HepG2 (cell line): Measurements from ENCODE around the gene ARHGEF16. TPM values are rescaled to one million over a fixed set of nuclear protein-coding genes. Genes with fewer than 3 reads are reported as not detected.

Experiments used
- BRD4 ChIP-seq: sonication (generic); formaldehyde crosslinking; IDR thresholded peaks from 2 replicates; pipeline ENCODE4 v1.4.0; 2020; ENCODE audit warnings: missing genetic modification reagents
- CBFB ChIP-seq: sonication (generic); formaldehyde crosslinking; IDR thresholded peaks from 2 replicates; pipeline ENCODE4 v1.4.0; 2020; ENCODE audit warnings: missing genetic modification reagents
- IKZF1 ChIP-seq: fragments of 450-650 bp; IDR thresholded peaks from 2 replicates; pipeline ENCODE4 v1.7.1; 2016
- KLF9 ChIP-seq: IDR thresholded peaks from 2 replicates; pipeline ENCODE4 v1.6.1; 2016; ENCODE audit warnings: low read depth
- RFX1 ChIP-seq: fragments of 450-650 bp; IDR thresholded peaks from 2 replicates; pipeline ENCODE4 v1.6.1; 2017
- SNAPC4 ChIP-seq: sonication (generic); formaldehyde crosslinking; IDR thresholded peaks from 2 replicates; pipeline ENCODE4 v1.4.0; 2020; ENCODE audit warnings: mild to moderate bottlenecking, missing genetic modification reagents
- SOX5 ChIP-seq: IDR thresholded peaks from 2 replicates; pipeline ENCODE4 v1.6.1; 2016; ENCODE audit warnings: borderline replicate concordance
- TBL1XR1 ChIP-seq: fragments of 150-350 bp; IDR thresholded peaks from 2 replicates; pipeline ENCODE4 v1.6.1; 2014; ENCODE audit warnings: borderline replicate concordance, low read length; ENCODE audit not compliant: partially characterized antibody
- ZFP37 ChIP-seq: sonication (generic); formaldehyde crosslinking; IDR thresholded peaks from 2 replicates; pipeline ENCODE4 v1.4.0; 2020; ENCODE audit warnings: missing genetic modification reagents, borderline replicate concordance
- ZNF281 ChIP-seq: sonication (generic); formaldehyde crosslinking; IDR thresholded peaks from 2 replicates; pipeline ENCODE4 v1.4.0; 2020; ENCODE audit warnings: missing genetic modification reagents, borderline replicate concordance
- ZNF614 ChIP-seq: IDR thresholded peaks from 2 replicates; pipeline ENCODE4 v1.6.1; 2018; ENCODE audit warnings: missing biosample characterization, missing genetic modification reagents, inconsistent platforms, borderline replicate concordance
- ZNF703 ChIP-seq: sonication (generic); formaldehyde crosslinking; IDR thresholded peaks from 2 replicates; pipeline ENCODE4 v1.5.1; 2020; ENCODE audit warnings: missing genetic modification reagents, mild to moderate bottlenecking, moderate library complexity, borderline replicate concordance
- ZNF780A ChIP-seq: sonication (generic); formaldehyde crosslinking; IDR thresholded peaks from 2 replicates; pipeline ENCODE4 v1.8.0; 2022; ENCODE audit warnings: mild to moderate bottlenecking, missing genetic modification reagents, moderate library complexity
- polyA plus RNA-seq, 8 experiments: library from polyadenylated mRNA; depleted of rRNA in 3 of 8; stranded (reverse) in 7 of 8; unstranded in 1 of 8; fragments of >200 nt; fragmentation: Illumina TruSeq in 4 of 8; extraction: Trizol in 4 of 8; gene quantifications; 2 replicates each; pipeline versions ENCODE4 v1.2.1 to v1.2.3, GENCODE V29; 2011 to 2016; ENCODE audit warnings: low read depth in 4 of 8, missing spikeins in 1 of 8, mixed read lengths in 1 of 8; ENCODE audit not compliant: insufficient read depth in 1 of 8
- total RNA-seq, 5 experiments: library from RNA; depleted of rRNA; stranded (reverse); fragments of >200 nt; fragmentation: Illumina TruSeq; extraction: Trizol; gene quantifications; 2 replicates each; pipeline ENCODE4 v1.2.3, GENCODE V29; 2016; ENCODE audit warnings: low read depth in 1 of 5
- TF ChIP-seq, protein P1 (sequence below): sonication (generic); formaldehyde crosslinking; IDR thresholded peaks from 2 replicates; pipeline ENCODE4 v1.4.0; 2020; ENCODE audit warnings: mild to moderate bottlenecking, missing genetic modification reagents
- TF ChIP-seq, protein P2 (sequence below): sonication (generic); formaldehyde crosslinking; IDR thresholded peaks from 2 replicates; pipeline ENCODE4 v1.9.0; 2022; ENCODE audit warnings: low read depth, missing genetic modification reagents
- TF ChIP-seq, protein P3 (sequence below): sonication (generic); formaldehyde crosslinking; IDR thresholded peaks from 2 replicates; pipeline ENCODE4 v1.5.0; 2020; ENCODE audit warnings: mild to moderate bottlenecking, missing genetic modification reagents

ARHGEF16 gene
- total and polyA plus RNA-seq, 2 of the 13 experiments (the other 11 are each of a cell fraction or from before 2014, with no cell fraction given) = 20.3 to 39.9 TPM

GRCh38 chr1:3453891-3454810 lies at the start of gene ARHGEF16 (continued):
- TF ChIP-seq, protein P1, sequence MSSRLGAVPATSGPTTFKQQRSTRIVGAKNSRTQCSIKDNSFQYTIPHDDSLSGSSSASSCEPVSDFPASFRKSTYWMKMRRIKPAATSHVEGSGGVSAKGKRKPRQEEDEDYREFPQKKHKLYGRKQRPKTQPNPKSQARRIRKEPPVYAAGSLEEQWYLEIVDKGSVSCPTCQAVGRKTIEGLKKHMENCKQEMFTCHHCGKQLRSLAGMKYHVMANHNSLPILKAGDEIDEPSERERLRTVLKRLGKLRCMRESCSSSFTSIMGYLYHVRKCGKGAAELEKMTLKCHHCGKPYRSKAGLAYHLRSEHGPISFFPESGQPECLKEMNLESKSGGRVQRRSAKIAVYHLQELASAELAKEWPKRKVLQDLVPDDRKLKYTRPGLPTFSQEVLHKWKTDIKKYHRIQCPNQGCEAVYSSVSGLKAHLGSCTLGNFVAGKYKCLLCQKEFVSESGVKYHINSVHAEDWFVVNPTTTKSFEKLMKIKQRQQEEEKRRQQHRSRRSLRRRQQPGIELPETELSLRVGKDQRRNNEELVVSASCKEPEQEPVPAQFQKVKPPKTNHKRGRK (CRISPR knock-in tag) = no peak
- TF ChIP-seq ZNF780A (CRISPR knock-in tag) (no peak), IKZF1 (no peak), ZFP37 (CRISPR knock-in tag) (no peak), ZNF281 (CRISPR knock-in tag) (peak; percentile 73), SOX5 (CRISPR knock-in tag) (no peak; the same call in 1 of the 2 replicates), BRD4 (CRISPR knock-in tag) (no peak; the same call in 1 of the 2 replicates), RFX1 (no peak), KLF9 (CRISPR knock-in tag) (no peak), CBFB (CRISPR knock-in tag) (peak; percentile 38), ZNF703 (CRISPR knock-in tag) (peak; percentile 52; the same call in 1 of the 2 replicates), ZNF614 (CRISPR knock-in tag) (peak; percentile 38; the same call in 1 of the 2 replicates), TBL1XR1 (no peak), SNAPC4 (CRISPR knock-in tag) (no peak)
- TF ChIP-seq, protein P2, sequence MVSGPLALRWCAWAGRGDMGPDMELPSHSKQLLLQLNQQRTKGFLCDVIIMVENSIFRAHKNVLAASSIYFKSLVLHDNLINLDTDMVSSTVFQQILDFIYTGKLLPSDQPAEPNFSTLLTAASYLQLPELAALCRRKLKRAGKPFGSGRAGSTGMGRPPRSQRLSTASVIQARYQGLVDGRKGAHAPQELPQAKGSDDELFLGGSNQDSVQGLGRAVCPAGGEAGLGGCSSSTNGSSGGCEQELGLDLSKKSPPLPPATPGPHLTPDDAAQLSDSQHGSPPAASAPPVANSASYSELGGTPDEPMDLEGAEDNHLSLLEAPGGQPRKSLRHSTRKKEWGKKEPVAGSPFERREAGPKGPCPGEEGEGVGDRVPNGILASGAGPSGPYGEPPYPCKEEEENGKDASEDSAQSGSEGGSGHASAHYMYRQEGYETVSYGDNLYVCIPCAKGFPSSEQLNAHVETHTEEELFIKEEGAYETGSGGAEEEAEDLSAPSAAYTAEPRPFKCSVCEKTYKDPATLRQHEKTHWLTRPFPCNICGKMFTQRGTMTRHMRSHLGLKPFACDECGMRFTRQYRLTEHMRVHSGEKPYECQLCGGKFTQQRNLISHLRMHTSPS (CRISPR knock-in tag) = no peak
- TF ChIP-seq, protein P3, sequence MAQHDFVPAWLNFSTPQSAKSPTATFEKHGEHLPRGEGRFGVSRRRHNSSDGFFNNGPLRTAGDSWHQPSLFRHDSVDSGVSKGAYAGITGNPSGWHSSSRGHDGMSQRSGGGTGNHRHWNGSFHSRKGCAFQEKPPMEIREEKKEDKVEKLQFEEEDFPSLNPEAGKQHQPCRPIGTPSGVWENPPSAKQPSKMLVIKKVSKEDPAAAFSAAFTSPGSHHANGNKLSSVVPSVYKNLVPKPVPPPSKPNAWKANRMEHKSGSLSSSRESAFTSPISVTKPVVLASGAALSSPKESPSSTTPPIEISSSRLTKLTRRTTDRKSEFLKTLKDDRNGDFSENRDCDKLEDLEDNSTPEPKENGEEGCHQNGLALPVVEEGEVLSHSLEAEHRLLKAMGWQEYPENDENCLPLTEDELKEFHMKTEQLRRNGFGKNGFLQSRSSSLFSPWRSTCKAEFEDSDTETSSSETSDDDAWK (CRISPR knock-in tag) = no peak
